Right lobe of liver (tissue), 4 donors: ENCODE data around the gene IL1A.

Experiments
- CTCF ChIP-seq, 4 donors: fragments of 200-600 bp in 3 of 4; fragments of 450-650 bp in 1 of 4; IDR thresholded peaks; one replicate each; pipeline versions ENCODE4 v1.5.1 to v1.8.0; 2016 to 2022; ENCODE audit warnings: antibody characterized with exemption in 4 of 4, mild to moderate bottlenecking in 2 of 4
- POLR2A ChIP-seq: fragments of 450-650 bp; IDR thresholded peaks from one replicate; pipeline ENCODE4 v1.6.1; 2017; ENCODE audit warnings: antibody characterized with exemption, mild to moderate bottlenecking
- donor health status: DM: no; HTN: no; CAD: no.
- donor health status: DM: no; HTN: no; CAD: no.
- donor health status: DM: no; HTN: yes; CAD: no.

GRCh38 chr2:112824694-112825085 lies 40.4 kb upstream of the IL1A start:
- TF ChIP-seq CTCF (IDR thresholded peaks at IDR 0.05) = no peak
- no peak for TF ChIP-seq POLR2A
